Stomach (tissue), 4 donors: ENCODE results near the gene STX12.

ENCODE experiments used
- EP300 ChIP-seq: sonication (generic); formaldehyde crosslinking; IDR thresholded peaks from one replicate; pipeline ENCODE4 v1.6.1; 2017; ENCODE audit warnings: antibody characterized with exemption
- POLR2A ChIP-seq, 4 donors: fragments of 450-650 bp; IDR thresholded peaks; one replicate each; pipeline ENCODE4 v1.6.1; 2016; ENCODE audit warnings: antibody characterized with exemption in 4 of 4, control low read depth in 2 of 4, mild to moderate bottlenecking in 1 of 4, moderate library complexity in 1 of 4
- POLR2AphosphoS5 ChIP-seq, 3 donors: sonication (generic); formaldehyde crosslinking; IDR thresholded peaks; one replicate each; pipeline ENCODE4 v1.6.1; 2016; ENCODE audit warnings: antibody characterized with exemption in 3 of 3
- TF ChIP-seq, protein P1 (sequence below), 7 experiments: fragments of 450-650 bp in 4 of 7; fragments of 200-600 bp in 3 of 7; sonication (generic) in 3 of 7; IDR thresholded peaks; one replicate each; pipeline ENCODE4 v1.5.1; 2016 to 2019; ENCODE audit warnings: antibody characterized with exemption in 7 of 7, control low read depth in 2 of 7, mild to moderate bottlenecking in 1 of 7

DNA sequence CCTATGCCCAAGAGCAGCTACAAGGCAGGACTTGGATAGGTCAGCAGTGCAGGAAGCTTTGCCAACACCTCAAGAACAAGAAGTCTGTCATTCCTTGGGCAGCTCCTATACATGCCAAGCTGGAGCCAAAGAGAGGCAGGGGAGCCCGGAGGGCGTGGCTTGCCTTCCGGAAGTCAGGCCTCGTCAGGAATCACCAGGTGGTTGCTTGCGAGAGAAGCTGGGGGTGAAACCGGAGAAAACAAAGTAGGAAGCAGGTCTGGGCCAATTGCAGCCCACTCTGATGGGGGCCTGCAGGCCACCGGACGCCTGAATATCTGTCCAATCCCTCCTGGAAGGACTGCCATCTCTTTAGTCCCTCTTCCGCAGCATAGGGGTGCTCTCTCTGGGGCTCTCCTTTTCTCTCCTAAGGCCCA, 48.1 kb upstream of the STX12 start:
- TF ChIP-seq, protein P1, sequence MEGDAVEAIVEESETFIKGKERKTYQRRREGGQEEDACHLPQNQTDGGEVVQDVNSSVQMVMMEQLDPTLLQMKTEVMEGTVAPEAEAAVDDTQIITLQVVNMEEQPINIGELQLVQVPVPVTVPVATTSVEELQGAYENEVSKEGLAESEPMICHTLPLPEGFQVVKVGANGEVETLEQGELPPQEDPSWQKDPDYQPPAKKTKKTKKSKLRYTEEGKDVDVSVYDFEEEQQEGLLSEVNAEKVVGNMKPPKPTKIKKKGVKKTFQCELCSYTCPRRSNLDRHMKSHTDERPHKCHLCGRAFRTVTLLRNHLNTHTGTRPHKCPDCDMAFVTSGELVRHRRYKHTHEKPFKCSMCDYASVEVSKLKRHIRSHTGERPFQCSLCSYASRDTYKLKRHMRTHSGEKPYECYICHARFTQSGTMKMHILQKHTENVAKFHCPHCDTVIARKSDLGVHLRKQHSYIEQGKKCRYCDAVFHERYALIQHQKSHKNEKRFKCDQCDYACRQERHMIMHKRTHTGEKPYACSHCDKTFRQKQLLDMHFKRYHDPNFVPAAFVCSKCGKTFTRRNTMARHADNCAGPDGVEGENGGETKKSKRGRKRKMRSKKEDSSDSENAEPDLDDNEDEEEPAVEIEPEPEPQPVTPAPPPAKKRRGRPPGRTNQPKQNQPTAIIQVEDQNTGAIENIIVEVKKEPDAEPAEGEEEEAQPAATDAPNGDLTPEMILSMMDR (IDR thresholded peaks at IDR 0.05), result no peak
- TF ChIP-seq EP300 (no peak), POLR2AphosphoS5 (IDR thresholded peaks at IDR 0.05) (no peak), POLR2A (IDR thresholded peaks at IDR 0.05) (no peak)
